ENCODE measurements around the gene PCP4L1.

- no peak for TF ChIP-seq CTCF (conservative IDR thresholded peaks at IDR 0.05 in 1 of 2, IDR thresholded peaks at IDR 0.05 in 1 of 2; ENCODE audit: low read depth in 1 of 2, low read length in 2 of 2)
- no peak for TF ChIP-seq EZH2 (IDR thresholded peaks at IDR 0.05; ENCODE audit: low read length, missing control alignments)
Measured at GRCh38 chr1:161266836-161267235, 8.3 kb downstream of the PCP4L1 start.
